Calu3 (cell line): ENCODE results near the gene THRSP. TPM values are rescaled to one million over a fixed set of nuclear protein-coding genes. Genes with fewer than 3 reads are reported as not detected.

Experiments
- BruUV-seq: library from RNA; stranded (reverse); fragments of 400-500 nt; replicated peaks from 2 replicates; lab custom pipeline; 2021; lab: Mats Ljungman, UMichigan
- CTCF ChIA-PET: fragments of 300-600 bp; sonication (Branson Sonifier 250); formaldehyde crosslinking; loops from one replicate; lab custom pipeline; 2022; ENCODE audit warnings: antibody characterized with exemption; lab: Charles Lee
- DNase-seq: peaks from one replicate; pipeline ENCODE4 v3.0.0; 2022
- H3K27ac Mint-ChIP-seq: one replicate; pipeline ENCODE4 v1.8.0; 2022; ENCODE audit warnings: mixed read lengths; ENCODE audit not compliant: unreplicated experiment
- H3K27me3 Mint-ChIP-seq: one replicate; pipeline ENCODE4 v1.8.0; 2022; ENCODE audit warnings: mixed read lengths; ENCODE audit not compliant: unreplicated experiment
- H3K36me3 Mint-ChIP-seq: one replicate; pipeline ENCODE4 v1.8.0; 2022; ENCODE audit warnings: mild to moderate bottlenecking, moderate library complexity, mixed read lengths; ENCODE audit not compliant: insufficient read depth, unreplicated experiment
- H3K4me1 Mint-ChIP-seq: one replicate; pipeline ENCODE4 v1.8.0; 2022; ENCODE audit warnings: mild to moderate bottlenecking, low read depth, mixed read lengths; ENCODE audit not compliant: unreplicated experiment
- H3K4me3 Mint-ChIP-seq: one replicate; pipeline ENCODE4 v1.8.0; 2022; ENCODE audit warnings: mild to moderate bottlenecking, low read depth, moderate library complexity, mixed read lengths; ENCODE audit not compliant: unreplicated experiment
- H3K9me3 Mint-ChIP-seq: one replicate; pipeline ENCODE4 v1.8.0; 2022; ENCODE audit warnings: low read depth, mixed read lengths; ENCODE audit not compliant: unreplicated experiment
- intact Hi-C: fragments of 100-400 bp; cut with micrococcal nuclease; formaldehyde crosslinking; loops from one replicate; pipeline ENCODE4 v1.10.0; 2022; ENCODE audit not compliant: unreplicated experiment
- total RNA-seq: library from RNA; stranded (reverse); gene quantifications from 2 replicates; pipeline ENCODE4 v1.2.3, GENCODE V29; 2022
- TF ChIP-seq, protein P1 (sequence below): fragments of 200-600 bp; IDR thresholded peaks from one replicate; pipeline ENCODE4 v1.8.0; 2022; ENCODE audit warnings: antibody characterized with exemption; ENCODE audit not compliant: unreplicated experiment

The THRSP gene
- total RNA-seq, 1 experiment from 2014 or later: not detected

DNA sequence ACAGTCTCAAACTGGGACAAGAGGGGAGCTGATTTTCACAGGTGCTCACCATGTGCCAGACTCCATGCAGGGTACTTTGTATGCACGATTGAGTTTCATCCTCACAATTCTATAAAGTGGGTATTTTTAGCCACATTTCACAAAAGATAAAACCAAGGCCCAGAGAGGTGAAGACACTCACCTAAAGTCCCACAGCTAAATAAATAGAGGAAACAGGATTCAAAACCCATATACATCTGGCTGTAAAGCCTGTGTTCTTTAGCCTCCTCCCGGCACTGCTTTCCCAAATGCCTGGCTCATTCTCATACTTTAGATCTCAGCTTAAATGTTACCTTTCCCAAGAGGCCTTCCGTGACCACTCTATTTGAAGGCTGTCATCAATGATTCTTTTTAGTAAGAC, 27.3 kb upstream of the THRSP start:
- CTCF ChIA-PET: no interaction called here
- BruUV-seq: no TSS peak
- TF ChIP-seq, protein P1, sequence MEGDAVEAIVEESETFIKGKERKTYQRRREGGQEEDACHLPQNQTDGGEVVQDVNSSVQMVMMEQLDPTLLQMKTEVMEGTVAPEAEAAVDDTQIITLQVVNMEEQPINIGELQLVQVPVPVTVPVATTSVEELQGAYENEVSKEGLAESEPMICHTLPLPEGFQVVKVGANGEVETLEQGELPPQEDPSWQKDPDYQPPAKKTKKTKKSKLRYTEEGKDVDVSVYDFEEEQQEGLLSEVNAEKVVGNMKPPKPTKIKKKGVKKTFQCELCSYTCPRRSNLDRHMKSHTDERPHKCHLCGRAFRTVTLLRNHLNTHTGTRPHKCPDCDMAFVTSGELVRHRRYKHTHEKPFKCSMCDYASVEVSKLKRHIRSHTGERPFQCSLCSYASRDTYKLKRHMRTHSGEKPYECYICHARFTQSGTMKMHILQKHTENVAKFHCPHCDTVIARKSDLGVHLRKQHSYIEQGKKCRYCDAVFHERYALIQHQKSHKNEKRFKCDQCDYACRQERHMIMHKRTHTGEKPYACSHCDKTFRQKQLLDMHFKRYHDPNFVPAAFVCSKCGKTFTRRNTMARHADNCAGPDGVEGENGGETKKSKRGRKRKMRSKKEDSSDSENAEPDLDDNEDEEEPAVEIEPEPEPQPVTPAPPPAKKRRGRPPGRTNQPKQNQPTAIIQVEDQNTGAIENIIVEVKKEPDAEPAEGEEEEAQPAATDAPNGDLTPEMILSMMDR: no peak
- peaks cover 54% of the 10 kb centered on the region for H3K4me1 Mint-ChIP-seq
- no peak overlapping the region for H3K27ac Mint-ChIP-seq
- intact Hi-C loops: no loop called here
- no peaks in the 10 kb centered on the region for H3K27me3 Mint-ChIP-seq
- DNase-seq: no peak
- peaks cover 25% of the 10 kb centered on the region for H3K36me3 Mint-ChIP-seq
- H3K9me3 Mint-ChIP-seq: no peaks in the 10 kb centered on the region
- no peak overlapping the region for H3K4me3 Mint-ChIP-seq

DNA sequence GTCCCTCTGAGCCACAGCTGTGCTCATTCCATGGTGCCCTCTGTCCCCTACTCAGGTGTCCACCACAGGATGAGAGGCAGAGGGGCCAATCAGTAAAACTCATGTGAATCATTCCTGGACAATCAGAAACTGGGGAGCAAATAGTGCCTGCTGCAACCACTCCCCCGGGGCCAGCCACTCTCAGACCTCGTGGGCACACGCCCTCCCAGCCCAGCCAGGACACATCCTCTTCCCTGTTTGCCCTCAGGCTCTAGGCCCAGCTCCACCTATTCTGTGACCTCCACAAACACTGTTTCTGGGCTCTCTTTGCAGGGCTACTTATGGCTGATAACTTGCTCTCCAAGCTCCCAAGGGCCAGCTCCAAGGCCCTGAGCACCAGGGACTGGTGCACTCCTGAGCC, 26.6 kb upstream of the THRSP start:
- DNase-seq: peak; percentile 37
- no TSS peak for BruUV-seq
- no peak overlapping the region for H3K4me3 Mint-ChIP-seq
- CTCF ChIA-PET: no interaction called here
- H3K4me1 Mint-ChIP-seq: peaks cover 61% of the 10 kb centered on the region
- TF ChIP-seq, protein P1: no peak
- intact Hi-C loops: no loop called here
- peak overlapping the region; percentile 18 for H3K27ac Mint-ChIP-seq
- H3K9me3 Mint-ChIP-seq: no peaks in the 10 kb centered on the region
- H3K27me3 Mint-ChIP-seq: no peaks in the 10 kb centered on the region
- peaks cover 25% of the 10 kb centered on the region for H3K36me3 Mint-ChIP-seq

DNA sequence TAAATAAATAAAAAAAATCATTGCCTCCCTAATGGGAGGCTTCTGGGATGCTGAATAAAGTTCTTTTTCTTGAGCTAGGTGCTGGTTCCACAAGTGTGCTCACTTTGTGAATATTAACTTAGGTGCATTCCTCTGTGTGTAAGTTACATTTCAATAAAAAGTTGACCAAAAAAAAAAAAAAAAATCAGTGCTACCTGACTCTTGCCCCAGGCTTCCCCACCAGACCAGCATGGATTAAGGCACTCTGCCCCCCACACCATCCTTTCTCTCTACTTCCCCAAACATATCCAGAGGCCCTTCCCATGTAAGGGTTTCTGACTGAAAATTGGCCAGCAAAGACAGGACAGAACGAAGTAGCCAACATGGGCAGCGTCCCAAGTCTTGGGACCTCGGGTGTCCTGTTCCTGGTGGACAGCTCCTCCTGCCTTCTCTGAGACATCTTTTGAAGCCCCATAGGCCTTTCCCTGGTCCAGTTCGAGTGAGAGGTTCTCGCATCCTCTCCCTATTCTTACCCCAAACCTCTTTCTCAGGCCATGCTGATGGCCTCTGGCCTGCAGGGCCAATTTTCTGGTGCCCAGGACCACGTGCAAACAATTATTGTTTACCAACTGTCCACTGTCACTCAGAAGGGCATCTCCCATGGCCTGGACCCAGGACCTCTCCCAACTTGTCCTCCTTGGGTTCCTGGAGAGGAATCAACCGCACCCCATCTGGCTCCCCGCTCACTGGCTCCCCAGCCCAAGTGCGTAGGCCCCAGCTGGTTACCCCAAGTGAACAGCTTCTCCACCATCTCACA, 25.6 kb upstream of the THRSP start:
- DNase-seq: no peak
- intact Hi-C loops: no loop called here
- H3K9me3 Mint-ChIP-seq: no peaks in the 10 kb centered on the region
- TF ChIP-seq, protein P1: no peak
- peaks cover 61% of the 10 kb centered on the region for H3K4me1 Mint-ChIP-seq
- peaks cover 25% of the 10 kb centered on the region for H3K36me3 Mint-ChIP-seq
- CTCF ChIA-PET: interaction anchor here (0.7 kb wide), 1 partner anchor 16 kb away, joined by 3 read pairs; no protein-coding TSS in a partner anchor
- H3K4me3 Mint-ChIP-seq: no peak overlapping the region
- peak overlapping the region; percentile 18 for H3K27ac Mint-ChIP-seq
- BruUV-seq: no TSS peak
- no peaks in the 10 kb centered on the region for H3K27me3 Mint-ChIP-seq

DNA sequence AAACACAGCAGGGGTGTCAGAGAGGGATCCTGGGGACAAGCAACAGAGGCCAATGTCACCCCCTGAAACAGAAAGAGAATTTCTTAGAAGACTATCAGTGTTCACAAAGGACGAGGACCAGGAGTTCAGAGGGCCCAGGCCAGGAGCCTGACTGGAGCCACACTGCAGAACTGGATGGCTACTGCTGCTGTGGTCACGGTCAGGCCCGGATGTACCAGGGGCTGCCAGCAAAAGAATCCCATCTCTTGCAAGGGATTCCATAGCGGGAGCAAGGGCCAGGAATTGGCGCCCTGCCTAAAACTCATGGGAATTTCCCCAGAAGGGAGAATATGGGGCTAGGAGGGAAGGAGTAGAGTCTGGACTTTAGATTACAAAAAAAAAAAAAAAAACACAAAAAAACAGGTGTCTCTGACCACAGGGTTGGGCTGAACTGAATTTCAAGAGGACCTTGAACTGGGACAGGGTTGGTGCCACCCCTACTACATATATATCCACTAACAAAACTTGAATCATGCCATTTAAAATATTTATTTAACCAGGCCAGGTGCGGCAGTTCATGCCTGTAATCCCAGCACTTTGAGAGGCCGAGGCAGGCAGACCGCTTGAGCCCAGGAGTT, 24.9 kb upstream of the THRSP start:
- DNase-seq: peak; percentile 35
- Mint-ChIP-seq H3K9me3 (no peaks in the 10 kb centered on the region), H3K27me3 (no peaks in the 10 kb centered on the region), H3K36me3 (peaks cover 25% of the 10 kb centered on the region), H3K4me3 (no peak overlapping the region), H3K27ac (peak overlapping the region; percentile 15), H3K4me1 (peaks cover 61% of the 10 kb centered on the region)
- no TSS peak for BruUV-seq
- CTCF ChIA-PET: no interaction called here
- TF ChIP-seq, protein P1: no peak
- intact Hi-C loops: no loop called here
